Airway epithelial cell (primary cell): Measurements from ENCODE around the gene DMRTC1B. TPM values are rescaled to one million over a fixed set of nuclear protein-coding genes. Genes with fewer than 3 reads are reported as not detected.

Source experiments
- total RNA-seq: library from RNA; depleted of rRNA; stranded (reverse); fragments of >200 nt; gene quantifications from 2 replicates; pipeline ENCODE4 v1.2.3, GENCODE V29; 2015

Gene DMRTC1B, protein sequence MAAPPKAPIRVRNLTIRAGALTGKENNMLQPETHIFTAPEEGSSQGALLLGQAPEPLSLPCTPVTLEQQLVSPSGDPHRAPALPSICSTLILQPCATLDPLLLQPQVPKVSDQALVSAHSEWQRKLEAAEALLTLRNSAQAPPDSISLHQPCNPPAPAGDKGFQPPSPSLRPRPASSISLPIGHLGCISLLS
- not detected in 2 replicates for total RNA-seq

DNA sequence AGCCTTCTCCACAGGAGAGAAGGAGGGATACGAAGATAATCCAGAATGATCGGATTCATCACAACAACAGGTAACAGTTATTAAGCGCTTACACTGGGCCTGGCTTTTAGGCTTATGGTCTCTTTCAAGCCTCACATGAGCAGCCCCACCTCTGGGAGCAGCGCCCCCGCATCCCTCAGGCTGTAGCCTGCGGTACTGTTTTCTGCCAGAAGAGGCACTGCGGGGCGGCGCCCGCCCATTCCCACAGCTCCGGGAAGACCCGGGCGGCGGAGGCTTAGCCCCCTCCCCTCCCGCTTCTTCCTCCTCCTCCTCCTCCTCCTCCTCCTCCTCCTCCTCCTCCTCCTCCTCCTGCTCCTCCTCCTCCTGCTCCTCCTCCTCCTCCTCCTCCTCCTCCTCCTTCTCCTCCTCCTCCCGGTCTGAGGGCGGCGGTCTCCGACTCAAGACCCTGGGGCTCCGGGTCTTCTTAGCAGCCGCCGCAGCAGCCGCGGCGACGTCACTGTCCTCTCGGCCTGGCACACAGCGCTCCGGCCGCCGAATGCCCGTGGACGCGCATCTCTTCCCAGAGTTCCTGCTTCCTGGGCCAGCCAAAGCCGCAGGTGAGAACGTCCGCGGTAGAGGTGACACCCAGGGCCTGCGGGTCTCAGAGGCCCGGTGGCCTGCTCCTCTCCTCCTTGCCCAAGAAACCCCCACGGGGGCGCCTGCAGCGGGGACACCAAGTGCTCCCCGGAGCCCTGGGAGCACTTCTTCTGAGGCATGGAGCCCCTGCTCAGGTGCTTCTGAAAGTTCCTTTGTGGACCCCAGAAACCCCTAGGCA, at the start of gene DMRTC1B:
DMRTC1B (plus strand) TSS at position 238 of the 814 bp plus-strand sequence. CDS start 68,246 bp downstream, outside the sequence.

DNA sequence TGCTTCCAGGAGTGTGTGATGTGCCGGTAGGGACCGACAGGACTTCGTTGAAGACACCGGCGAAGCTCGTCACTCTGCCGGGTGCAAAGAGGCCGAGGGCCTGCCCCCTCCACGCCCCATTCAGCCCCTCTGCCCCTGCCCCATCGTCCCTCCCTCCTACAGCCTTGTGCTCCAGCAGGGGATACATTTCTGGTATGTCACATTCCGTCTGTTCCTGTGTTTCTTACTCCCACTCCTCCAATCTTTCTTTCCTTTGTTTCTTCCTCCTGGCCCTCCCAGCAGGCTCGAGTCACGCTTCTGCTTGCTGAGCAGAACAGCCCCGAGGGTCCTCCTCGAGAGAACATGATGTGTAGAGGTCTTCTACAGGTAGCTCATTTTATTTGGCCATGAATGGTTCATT, 5.9 kb downstream of the DMRTC1B start, which contains the start of gene FAM236B:
FAM236B (minus strand) TSS at position 101 of the 400 bp plus-strand sequence; CDS start at position 1, 100 bp downstream.

DNA sequence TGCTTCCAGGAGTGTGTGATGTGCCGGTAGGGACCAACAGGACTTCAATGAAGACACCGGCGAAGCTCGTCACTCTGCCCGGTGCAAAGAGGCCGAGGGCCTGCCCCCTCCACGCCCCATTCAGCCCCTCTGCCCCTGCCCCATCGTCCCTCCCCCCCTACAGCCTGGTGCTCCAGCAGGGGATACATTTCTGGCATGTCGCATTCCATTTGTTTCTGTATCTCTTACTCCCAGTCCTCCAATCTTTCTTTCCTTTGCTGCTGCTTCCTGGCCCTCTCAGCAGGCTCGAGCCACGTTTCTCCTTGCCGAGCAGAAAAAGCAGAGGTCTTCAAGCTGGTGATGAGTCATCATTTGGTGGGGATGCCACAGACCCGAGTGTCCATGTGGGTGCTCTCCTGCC, 31.4 kb downstream of the DMRTC1B start, which contains the start of gene FAM236D:
FAM236D (minus strand) TSS at position 101 of the 400 bp plus-strand sequence; CDS start at position 1, 100 bp downstream.

Other genes starting within 250 kb of the DMRTC1B start
- gene HDAC8, start 204.0 kb upstream of the DMRTC1B start, total RNA-seq, result 18.1 and 26.2 TPM in 2 replicates
- gene PHKA1, start 62.6 kb upstream of the DMRTC1B start, total RNA-seq, result 8.7 and 11.1 TPM in 2 replicates
- gene FAM236B, start 5.8 kb downstream of the DMRTC1B start, total RNA-seq, result not detected in 2 replicates
- not detected in 2 replicates for gene FAM236D, start 31.3 kb downstream of the DMRTC1B start, total RNA-seq
- not detected in 2 replicates for gene FAM236C, start 135.7 kb downstream of the DMRTC1B start, total RNA-seq
- not detected in 2 replicates for gene FAM236A, start 161.3 kb downstream of the DMRTC1B start, total RNA-seq
- not detected in 2 replicates for gene DMRTC1, start 166.9 kb downstream of the DMRTC1B start, total RNA-seq
- not detected in 2 replicates for gene PABPC1L2B, start 226.0 kb downstream of the DMRTC1B start, total RNA-seq